Ramos (cell line): ENCODE data around the gene SLC43A1.

Experiments
- in situ Hi-C: fragments of 300-500 bp; cut with MboI; formaldehyde crosslinking; loops from one replicate; pipeline ENCODE4 v1.14.3; 2022; ENCODE audit warnings: low sequenced_read_pairs; ENCODE audit not compliant: unreplicated experiment

SLC43A1 gene

DNA sequence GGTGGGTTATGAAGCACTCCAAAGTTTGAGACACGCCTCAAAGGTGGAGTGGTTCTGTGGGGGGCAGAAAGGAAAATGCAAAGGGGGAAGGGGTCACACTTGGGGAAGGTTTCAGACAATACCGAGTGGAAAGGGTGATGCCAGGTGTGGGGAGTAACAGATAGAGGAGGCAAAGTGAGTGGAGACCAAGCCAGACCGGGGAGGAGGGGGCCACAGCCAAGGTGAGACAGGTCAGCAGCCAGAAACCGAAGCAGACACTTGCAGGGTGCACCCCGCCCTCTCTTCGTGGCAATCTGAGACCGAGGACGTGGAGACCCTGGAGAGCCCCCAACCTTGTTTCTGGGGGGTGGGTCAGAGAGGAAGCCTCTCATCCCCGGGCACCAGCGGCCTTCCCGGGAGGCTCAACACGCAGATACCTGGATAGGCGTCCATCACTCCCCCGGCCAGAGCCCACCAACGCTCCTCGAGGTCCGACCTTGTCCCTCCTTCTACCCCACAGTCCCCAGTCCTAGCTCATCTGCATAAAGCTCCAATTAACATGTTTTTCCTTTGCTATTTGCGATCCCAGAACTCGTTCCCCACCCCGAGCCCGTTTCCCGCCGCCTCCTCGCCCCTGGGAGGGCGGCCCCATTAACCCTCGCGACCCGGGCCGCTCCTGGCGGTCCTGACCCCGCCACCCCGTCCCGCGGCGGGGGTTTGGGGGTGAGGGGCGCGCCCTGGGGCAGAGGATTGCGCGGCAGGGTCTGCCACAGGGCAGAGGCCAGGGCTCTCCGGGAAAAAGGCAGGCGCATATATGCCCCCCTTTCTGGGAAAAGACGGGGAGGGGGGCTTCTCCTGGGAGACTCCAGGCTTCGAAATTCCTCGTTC, 33.4 kb downstream of the SLC43A1 start:
- in situ Hi-C loops = no loop called here

DNA sequence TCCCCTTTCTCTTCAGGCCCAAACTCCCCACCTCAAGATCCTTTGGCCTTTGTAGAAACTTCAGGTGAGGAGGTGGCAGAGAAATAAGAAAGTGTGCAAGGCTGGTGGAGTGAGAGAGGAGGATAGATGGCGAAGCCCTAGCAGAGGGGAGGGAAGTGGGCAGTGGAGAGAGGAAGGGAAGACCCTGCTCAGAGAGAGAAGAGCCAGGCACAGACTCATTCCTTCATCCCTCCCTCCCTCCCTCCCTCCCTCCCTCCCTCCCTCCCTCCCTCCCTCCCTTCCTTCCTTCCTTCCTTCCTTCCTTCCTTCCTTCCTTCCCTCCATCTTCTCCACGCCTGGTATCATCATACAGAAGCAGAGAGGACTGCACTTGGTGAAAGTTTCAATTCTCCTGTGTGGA, 34.2 kb downstream of the SLC43A1 start:
- in situ Hi-C loops = no loop called here

DNA sequence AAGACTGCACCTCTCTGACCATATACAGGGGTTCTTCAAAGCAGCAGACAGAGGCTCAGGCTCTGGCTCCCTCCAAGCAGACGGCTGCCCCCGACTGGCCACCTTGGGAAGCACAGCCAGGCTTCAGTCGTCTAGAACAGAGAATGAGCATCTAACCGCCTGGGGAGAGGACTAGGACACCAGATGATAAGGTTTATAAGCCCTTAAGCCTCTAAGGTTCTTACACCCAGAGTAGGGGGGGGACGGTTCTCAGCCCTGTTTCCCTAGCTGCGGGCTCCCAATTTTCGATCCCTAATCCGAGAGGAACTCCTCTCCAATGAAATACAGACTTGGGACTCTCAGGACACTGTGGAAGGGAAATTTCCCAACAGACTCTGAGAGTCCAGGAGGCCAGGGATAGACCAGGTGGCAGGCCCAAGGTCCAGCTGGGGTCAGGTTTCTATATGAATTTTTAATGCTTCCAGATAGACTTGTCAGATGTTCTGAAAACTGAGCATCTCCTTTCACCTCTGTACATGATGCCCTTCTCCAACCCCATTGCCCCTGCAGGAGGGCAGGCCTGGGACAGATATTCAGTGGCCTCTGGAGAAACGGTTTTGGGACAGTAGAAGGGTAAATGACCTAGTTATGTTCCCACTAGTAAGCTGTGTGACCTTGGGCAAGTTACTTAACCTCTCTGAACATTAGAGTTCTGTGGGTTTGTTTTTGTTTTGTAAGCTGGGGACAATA, 34.9 kb downstream of the SLC43A1 start:
- in situ Hi-C loops = no loop called here

DNA sequence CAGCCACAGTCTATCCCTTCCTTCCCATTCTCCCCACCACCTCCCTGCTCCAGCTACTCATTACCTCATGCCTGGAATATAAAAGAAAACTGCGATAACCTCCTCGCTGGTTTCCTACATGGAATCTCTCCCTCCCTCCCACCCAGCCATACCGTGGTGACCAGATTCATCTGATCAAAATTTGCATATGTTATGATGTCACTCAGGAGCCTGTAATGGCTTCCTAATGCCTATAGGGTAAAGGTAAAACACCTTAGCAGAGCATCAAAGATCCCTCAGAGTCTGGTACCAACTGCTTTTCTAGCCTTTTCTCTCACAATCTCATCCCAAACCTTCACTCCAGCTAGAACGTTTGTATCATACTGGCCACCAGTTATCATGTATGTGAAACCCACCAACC, 35.6 kb downstream of the SLC43A1 start:
- in situ Hi-C loops = no loop called here

DNA sequence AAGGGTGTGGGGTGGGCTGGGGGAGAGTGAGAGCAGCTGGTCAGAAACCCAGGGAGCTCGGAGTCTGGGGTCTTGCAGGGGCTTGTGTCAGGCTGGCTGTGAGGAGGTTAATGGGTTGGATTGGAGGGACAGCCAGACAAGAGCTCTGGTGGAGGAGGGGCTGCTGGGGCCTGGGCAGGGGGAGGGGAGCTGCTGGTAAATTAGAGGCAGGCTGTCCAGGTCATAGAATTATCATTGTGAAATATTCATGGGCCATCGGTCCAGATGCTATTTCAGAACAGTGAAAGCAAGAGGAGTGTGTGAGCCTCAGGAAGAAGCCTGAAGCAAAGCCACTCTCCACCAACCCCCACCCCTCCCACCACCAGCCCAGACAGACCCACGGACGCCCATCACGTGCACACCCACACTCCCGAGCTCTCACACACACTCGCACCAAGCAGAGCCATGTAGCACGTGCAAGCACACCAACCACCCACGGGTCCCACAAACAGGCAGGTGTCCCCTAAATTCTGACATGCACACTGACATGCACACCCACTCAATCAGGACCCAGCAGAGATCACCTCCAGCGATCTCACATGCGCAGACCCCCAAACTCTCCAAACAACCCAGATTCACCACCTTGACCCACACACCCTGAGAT, 36.4 kb downstream of the SLC43A1 start:
- in situ Hi-C loops = no loop called here

DNA sequence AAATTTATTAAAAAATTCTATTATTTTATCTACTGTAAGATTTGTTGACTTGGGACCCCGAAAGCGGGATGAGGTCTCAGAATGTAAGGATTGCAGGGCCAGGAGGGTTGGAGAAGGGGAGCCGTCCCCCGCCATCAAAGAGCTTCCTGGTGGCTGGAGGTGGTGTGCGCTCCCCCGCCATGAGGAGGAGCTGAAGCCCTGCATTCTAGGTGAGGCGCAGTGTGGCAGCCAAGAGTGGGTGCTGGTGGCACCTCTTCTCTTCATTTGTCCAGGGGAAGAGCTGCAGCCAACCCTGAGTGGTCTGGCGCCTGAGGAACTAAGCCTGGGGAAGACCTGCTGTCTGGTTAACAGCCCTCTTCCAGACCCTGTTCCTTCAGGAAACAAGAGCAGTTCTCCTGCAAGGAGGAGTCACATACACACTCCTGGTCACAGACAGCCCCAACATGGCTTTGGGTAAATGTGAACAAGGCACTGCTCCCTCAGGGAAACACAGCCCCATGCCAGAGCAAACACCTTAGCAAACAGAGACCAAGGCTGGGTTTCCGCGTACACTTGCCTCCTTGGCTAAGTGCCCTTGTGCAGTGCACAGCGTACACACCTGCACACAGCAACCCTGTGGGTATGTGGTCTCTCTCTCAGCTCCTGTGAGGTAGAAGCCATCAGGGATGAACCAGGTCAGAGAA, 37.9 kb downstream of the SLC43A1 start:
- in situ Hi-C loops = no loop called here

DNA sequence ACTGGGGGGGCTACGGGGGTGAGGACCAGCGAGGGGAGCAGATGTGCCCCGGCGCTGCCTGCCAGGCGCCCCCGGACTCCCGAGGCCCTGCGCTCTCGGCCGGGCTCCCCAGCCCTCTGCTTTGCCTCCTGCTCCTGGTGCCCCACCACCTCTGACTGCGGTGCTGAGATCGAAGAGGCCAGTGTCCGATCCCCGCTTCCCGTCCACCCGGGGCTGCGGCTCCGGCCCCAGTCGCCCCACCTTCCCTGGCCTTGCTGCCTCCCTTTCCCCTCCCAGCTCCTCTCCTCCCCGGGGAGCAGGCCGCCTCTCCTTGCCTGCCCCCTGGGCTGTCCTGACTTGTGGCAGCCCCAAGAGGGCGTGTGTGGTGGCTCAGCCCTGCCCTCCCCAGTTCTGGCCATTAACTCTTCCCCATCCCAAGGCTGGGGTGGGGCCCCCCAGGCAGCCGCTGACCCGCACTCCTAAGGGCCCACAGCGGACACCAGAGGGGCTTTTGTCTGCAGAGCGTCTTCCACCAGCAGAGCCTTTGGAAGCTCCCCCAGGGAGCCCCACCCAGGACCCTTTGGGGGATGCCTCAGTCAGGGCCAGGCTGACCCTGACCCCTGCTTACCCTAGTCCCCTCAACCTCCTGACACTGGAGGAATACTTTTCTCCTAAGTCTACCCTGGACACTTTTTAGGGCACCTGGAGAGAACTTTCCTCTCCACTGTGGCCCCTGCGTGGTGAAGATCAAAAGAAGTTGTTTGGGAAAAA, 38.6 kb downstream of the SLC43A1 start:
- in situ Hi-C loops = no loop called here

DNA sequence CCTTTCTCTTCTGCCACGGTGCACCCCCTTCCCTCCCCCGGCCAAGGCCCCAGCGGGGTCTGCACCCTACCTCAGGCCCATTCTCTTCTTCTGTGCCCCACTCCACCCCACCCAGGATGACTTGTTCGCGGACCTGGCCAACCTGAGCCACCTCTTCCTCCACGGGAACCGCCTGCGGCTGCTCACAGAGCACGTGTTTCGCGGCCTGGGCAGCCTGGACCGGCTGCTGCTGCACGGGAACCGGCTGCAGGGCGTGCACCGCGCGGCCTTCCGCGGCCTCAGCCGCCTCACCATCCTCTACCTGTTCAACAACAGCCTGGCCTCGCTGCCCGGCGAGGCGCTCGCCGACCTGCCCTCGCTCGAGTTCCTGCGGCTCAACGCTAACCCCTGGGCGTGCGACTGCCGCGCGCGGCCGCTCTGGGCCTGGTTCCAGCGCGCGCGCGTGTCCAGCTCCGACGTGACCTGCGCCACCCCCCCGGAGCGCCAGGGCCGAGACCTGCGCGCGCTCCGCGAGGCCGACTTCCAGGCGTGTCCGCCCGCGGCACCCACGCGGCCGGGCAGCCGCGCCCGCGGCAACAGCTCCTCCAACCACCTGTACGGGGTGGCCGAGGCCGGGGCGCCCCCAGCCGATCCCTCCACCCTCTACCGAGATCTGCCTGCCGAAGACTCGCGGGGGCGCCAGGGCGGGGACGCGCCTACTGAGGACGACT, 39.3 kb downstream of the SLC43A1 start:
- in situ Hi-C loops = no loop called here

DNA sequence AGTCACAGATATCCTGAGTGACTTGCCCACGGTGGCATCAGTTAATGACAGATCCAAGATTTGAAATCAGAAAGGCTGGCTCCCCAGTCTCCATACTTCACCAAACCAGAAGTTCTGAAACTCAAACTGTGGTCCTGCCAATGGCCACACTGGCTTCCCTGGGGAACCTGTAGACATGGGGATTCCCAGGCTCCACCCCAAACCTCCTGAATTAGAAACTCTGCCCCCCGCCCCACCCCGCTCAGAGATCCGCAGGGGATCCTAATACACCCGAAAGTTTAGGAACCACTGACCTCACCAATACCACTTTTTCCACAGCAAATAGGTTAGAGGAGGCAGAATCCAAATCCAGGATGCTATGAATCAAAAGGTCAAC, 39.8 kb downstream of the SLC43A1 start:
- in situ Hi-C loops = no loop called here

DNA sequence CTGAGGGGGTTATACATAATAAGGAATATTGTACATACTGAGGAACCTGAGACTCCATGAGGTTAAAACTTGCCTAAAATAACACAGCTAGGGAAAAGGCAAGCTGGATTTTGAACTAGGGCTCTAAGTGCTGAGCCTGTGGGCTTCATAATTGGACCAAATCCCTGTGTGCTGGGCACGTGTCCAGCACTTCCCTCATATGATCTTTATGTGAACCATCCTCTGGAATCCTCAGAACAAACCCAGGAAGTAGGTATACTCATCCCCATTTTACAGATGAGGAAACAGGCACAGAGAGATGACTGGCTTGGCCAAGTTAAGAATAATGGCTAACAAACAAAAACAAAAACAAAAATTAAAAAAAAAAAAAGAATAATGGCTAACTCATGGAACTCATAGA, 40.3 kb downstream of the SLC43A1 start:
- in situ Hi-C loops = no loop called here

DNA sequence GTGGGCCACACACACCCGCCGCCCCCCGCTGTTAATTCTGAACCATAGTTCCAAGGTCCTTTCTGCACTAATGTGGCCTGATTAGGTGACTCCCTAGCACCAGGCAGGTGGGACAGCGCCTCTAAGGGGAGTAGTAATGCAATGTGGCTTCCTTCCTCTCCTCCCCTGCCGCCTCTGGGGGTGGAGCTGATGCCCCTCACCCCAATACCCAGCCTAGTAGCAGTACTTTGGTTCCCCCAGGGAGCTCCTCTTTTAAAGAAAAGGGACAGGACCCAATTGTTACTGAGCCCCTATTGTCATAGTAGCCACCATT, 40.7 kb downstream of the SLC43A1 start:
- in situ Hi-C loops = no loop called here

DNA sequence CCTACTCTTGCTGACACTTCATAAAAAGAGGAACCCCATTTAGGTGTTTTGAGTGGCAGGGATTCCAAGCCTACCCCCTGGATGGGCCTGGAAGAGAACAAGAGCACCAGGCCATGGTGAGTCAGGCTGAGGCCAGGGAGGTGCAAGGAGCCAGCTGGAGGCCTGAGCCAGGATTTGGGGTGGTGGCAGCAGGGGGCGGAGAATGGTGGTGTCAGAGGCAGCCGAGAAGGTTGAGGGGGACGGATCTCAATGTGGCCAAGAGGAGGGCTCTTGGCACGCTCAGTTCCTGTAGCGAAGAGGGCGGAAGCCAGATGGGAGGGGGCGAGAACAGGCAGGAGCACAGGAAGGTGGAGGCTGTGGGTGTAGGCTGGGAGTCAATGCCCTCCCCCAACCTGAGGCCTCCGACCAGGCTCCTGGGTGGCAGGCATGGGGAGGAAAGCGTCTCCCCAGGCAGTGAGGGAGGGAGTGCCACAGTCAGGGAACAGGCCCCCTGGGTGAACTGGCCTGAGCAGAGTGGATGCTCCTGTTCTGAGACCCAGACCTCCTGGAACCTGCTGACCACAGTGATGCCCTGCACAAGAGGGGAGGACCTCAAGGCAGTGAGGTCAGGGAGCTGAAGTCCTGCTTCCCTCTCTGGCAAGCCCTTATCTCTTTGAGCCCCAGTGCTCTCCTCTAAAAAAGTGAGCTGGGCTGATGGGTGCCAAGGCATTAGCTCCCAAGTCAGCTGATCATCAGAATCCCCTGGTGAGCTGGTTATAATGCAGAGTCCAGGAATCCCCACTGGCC, 41.3 kb downstream of the SLC43A1 start:
- in situ Hi-C loops = no loop called here

DNA sequence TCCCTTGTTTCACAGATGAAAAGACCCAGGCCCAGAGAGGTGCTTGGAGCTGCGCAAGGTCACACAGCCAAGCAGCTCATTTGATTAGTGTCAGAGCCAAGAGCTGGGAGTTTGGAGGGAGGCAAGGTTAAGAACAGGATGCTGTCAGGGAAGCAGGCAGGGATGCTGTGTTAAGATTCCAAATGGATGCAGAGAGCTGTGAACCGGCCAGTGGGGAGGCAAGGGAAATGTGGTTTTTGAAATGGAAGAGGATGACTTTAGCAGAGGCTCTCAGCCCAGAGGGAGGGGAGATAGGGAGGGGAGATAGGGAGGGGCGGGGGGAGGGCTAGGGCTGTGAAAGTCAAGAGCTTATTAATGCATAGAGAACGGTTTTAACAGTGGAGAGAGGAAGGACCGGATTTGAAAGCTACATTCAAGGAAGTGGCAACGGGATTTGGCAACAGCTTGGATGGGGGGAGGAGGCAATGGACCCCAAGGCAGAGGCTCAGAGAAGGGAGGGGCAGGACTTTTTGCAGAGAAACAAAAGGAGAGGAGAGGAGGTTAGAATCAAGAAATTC, 42.1 kb downstream of the SLC43A1 start:
- in situ Hi-C loops = no loop called here

DNA sequence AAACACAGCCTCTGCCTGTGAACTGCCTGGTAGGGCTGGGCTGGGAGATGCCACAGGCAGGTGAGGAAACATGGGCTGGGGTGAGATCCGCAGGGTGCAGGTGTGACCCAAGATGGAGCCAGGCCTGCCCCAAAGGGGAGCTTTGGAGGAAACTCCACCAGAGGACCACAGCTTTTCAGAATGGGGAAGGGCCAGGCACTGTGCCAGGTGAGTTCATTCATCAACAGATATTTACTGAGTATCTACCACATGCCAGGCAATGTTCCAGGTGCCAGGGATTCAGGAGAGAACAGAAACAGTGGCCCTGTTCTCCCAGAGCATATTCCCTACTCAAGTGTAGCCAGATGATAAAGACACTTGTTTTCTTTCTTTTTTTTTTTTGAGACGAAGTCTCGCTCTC, 44.0 kb downstream of the SLC43A1 start:
- in situ Hi-C loops = no loop called here

DNA sequence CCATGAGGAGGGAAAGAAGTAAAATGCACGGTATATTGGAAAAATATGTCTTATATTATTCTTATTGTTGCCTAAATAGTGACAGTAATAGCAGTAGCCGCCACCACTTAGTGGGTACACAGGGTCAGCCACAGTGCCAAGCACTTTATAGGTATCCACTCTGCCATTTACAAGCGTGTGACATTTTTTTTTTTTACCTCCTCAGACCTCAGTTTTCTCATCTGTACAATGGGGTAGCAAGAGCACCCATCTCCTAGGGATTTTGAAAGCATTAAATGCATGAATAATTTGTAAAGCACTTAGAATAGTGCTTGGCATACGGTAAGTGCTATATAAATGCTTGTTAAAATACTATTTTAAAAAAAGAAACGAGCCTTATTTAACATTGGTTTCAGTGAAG, 46.2 kb downstream of the SLC43A1 start:
- in situ Hi-C loops = no loop called here

DNA sequence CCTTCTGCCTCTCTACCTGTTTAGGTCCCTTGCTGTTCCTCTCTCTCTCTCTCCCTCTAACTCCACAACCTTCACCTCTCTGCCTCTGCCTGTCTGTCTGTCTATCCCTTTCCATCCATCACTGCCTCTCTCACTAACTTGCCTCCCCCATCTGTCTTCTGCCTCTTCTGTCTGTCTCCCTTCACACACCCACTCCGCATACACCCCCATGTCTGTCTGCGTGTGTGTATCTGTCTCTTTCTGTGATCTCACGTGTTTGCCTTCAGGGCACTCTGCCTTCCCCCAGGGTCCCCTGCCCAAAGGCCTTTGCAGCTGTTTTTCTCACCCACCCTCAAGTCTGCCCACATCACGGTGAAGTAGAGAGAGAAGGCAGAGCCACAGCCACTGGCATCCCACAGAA, 47.2 kb downstream of the SLC43A1 start:
- in situ Hi-C loops = no loop called here

DNA sequence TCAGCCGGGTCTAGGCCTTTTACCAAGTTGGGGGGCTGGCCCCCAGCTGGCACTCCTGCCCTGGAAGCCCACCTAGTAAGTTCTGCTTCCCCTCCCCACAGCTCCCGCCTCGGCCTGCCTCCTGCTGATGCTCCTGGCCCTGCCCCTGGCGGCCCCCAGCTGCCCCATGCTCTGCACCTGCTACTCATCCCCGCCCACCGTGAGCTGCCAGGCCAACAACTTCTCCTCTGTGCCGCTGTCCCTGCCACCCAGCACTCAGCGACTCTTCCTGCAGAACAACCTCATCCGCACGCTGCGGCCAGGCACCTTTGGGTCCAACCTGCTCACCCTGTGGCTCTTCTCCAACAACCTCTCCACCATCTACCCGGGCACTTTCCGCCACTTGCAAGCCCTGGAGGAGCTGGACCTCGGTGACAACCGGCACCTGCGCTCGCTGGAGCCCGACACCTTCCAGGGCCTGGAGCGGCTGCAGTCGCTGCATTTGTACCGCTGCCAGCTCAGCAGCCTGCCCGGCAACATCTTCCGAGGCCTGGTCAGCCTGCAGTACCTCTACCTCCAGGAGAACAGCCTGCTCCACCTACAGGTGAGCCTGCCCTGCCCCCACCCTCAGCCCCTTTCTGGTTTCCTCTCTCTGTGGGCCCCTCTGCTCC, 47.9 kb downstream of the SLC43A1 start:
- in situ Hi-C loops = no loop called here

DNA sequence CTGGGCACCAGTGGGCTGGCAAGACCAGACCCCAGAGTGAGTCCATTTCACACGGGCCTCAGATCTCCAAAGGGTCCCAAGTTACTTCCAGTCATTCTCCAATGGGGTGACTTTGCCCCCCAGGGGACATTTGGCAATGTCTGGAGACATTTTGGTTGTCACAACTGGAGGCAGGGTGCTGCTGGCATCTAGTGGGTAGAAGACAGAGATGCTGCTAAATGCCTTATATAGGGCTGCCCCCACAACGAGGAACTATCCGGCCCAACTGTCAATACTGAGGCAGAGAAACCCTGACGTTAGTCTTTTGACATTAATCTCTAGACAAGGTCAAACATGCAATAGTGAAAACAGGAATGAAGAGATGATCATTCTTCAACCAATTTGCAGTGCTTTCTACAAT, 48.8 kb downstream of the SLC43A1 start:
- in situ Hi-C loops = no loop called here
